ENCODE results near the gene STEAP3.

STEAP3 gene

DNA sequence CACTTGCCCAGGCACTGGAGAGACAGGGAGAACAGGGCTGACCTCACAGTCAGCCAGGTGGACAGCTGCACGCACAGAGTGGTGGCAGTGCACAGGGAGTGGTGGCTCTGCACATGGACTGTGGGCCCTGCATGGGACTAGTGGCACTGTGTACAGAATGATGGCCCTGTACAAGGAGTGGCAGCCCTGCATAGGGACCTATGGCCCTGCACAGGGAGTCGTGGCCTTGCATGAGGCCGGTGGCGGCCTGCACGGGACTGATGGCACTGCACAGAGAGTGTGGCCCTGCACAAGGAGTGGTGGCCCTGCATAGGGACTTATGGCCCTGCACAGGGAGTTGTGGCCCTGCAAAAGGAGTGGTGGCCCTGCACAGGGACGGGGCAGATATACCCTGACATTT, 19.1 kb upstream of the STEAP3 start:
- Histone ChIP-seq H3K9ac (ENCODE audit: insufficient read length) (no peak overlapping the region), H3K36me3 (ENCODE audit: insufficient read depth, low read length) (no peaks in the 10 kb centered on the region), H3K4me3 (no peak overlapping the region), H3K9me3 (ENCODE audit: low read depth, low read length) (no peaks in the 10 kb centered on the region), H3K27ac (no peak overlapping the region)
- DNase-seq (ENCODE audit: low read depth, low spot score) = no peak
- TF ChIP-seq FOXP2 (optimal IDR thresholded peaks at IDR 0.05; ENCODE audit: control extremely low read depth, extremely low read length, insufficient read depth) (no peak), EZH2 (IDR thresholded peaks at IDR 0.05) (no peak), POLR2AphosphoS5 (IDR thresholded peaks at IDR 0.05; ENCODE audit: borderline replicate concordance, low read depth, low read length) (no peak)

DNA sequence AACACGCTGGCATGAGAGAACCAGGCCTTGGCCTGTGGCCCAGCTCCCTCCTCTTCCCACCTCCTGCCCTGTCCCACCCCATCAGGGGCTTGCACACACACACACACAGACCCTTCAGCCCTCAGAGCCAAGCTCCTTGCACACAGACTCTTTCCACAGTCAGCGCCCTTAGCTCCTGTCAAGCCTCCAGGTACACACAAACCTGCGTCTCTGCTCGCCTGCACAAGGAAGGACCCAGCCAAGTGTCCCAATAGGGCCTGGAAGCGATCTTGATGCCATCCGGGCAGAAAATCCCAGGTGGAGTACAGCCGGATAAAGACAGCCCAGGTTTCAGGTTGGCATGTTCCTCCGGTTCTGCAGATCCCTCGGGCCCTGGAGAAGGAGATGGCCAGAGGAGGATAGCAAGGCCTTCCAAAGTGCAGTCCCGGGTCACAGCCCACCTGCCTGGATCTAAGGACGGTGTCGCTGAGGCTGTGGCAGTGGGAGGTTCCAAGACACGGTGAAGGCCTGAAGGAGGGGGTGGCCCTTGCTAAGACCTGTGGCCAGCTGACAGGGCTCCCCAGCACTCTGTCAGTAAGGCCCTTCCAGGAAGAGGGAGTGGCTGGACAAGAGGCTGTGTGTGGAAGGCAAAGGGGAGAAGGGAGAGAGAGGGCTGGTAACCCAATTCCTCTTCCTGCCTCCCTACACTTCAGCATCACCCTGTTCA, 18.5 kb upstream of the STEAP3 start:
- TF ChIP-seq FOXP2 (optimal IDR thresholded peaks at IDR 0.05; ENCODE audit: control extremely low read depth, extremely low read length, insufficient read depth) = no peak
- no peak for TF ChIP-seq EZH2 (IDR thresholded peaks at IDR 0.05)
- TF ChIP-seq POLR2AphosphoS5 (IDR thresholded peaks at IDR 0.05; ENCODE audit: borderline replicate concordance, low read depth, low read length) = no peak
- H3K9ac ChIP-seq (ENCODE audit: insufficient read length) = no peak overlapping the region
- H3K36me3 ChIP-seq (ENCODE audit: insufficient read depth, low read length) = no peaks in the 10 kb centered on the region
- no peak for DNase-seq (ENCODE audit: low read depth, low spot score)
- no peaks in the 10 kb centered on the region for H3K9me3 ChIP-seq (ENCODE audit: low read depth, low read length)
- H3K4me3 ChIP-seq = no peak overlapping the region
- no peak overlapping the region for H3K27ac ChIP-seq

DNA sequence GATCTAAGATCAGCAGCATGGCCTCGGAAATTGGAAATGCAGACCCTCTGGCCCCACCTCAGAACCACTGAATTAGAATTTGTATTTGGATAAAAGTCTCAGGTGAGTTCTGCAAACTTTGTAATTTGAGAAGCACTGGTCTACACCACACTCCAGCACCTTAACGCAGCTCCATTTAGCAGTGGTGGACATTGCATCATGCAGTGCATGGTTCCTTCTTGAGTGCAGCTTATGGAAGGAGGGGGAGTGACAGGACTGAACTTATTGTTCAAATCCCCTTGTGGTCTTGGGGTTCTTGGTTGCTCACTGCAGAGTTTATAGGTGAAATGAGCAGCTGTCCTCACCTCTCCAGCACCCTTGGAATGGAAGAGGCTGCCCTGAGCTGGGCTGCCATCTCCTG, 17.4 kb upstream of the STEAP3 start:
- no peak overlapping the region for H3K27ac ChIP-seq
- H3K9me3 ChIP-seq (ENCODE audit: low read depth, low read length) = no peaks in the 10 kb centered on the region
- no peak overlapping the region for H3K9ac ChIP-seq (ENCODE audit: insufficient read length)
- H3K4me3 ChIP-seq = no peak overlapping the region
- TF ChIP-seq EZH2 (IDR thresholded peaks at IDR 0.05) (no peak), FOXP2 (optimal IDR thresholded peaks at IDR 0.05; ENCODE audit: control extremely low read depth, extremely low read length, insufficient read depth) (no peak), POLR2AphosphoS5 (IDR thresholded peaks at IDR 0.05; ENCODE audit: borderline replicate concordance, low read depth, low read length) (no peak)
- no peak for DNase-seq (ENCODE audit: low read depth, low spot score)
- no peaks in the 10 kb centered on the region for H3K36me3 ChIP-seq (ENCODE audit: insufficient read depth, low read length)

DNA sequence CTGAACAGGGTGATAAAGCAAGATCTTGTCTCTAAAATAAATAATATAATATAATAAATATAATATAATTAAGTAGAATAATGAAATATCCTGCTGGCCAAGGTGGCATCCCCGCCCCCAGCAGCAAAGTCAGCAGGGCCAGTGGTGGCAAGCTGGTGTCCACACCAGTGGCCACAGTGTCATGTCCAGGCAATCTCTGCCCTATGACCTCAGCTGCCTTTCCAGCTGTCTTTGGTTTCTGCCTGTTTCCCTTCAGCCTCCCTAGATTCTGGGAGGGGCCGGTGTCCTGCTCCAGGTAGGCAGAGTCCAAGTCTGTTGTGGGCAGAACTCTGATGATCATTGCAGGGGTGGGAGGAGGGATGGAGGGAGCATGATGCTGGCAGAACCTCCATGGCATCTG, 16.2 kb upstream of the STEAP3 start:
- no peak overlapping the region for H3K4me3 ChIP-seq
- no peaks in the 10 kb centered on the region for H3K36me3 ChIP-seq (ENCODE audit: insufficient read depth, low read length)
- no peaks in the 10 kb centered on the region for H3K9me3 ChIP-seq (ENCODE audit: low read depth, low read length)
- no peak for TF ChIP-seq FOXP2 (optimal IDR thresholded peaks at IDR 0.05; ENCODE audit: control extremely low read depth, extremely low read length, insufficient read depth)
- no peak for TF ChIP-seq EZH2 (IDR thresholded peaks at IDR 0.05)
- TF ChIP-seq POLR2AphosphoS5 (IDR thresholded peaks at IDR 0.05; ENCODE audit: borderline replicate concordance, low read depth, low read length) = no peak
- DNase-seq (ENCODE audit: low read depth, low spot score) = no peak
- no peak overlapping the region for H3K9ac ChIP-seq (ENCODE audit: insufficient read length)
- H3K27ac ChIP-seq = no peak overlapping the region

DNA sequence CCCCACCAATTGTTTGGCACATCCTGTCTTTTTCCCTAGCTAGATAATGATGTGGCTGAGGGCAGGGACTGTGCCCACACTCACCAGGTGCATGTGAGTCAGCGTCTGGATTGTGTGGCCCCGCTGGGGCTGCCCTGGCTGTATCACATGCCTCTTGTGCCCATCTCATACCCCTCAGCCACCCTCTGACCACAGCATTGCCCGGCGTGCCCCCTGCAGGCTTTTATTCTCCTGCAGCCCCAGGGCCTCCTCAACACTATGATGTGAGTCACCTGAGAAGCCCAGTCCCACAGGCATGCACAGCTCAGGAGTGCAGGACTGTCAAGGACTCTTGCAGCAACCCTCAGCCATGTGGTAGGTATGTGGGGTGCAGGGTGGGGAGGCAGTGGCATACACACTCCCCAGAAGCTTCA, 14.8 kb upstream of the STEAP3 start:
- no peak for DNase-seq (ENCODE audit: low read depth, low spot score)
- Histone ChIP-seq H3K27ac (no peak overlapping the region), H3K9ac (ENCODE audit: insufficient read length) (no peak overlapping the region), H3K4me3 (no peak overlapping the region), H3K36me3 (ENCODE audit: insufficient read depth, low read length) (no peaks in the 10 kb centered on the region), H3K9me3 (ENCODE audit: low read depth, low read length) (no peaks in the 10 kb centered on the region)
- TF ChIP-seq FOXP2 (optimal IDR thresholded peaks at IDR 0.05; ENCODE audit: control extremely low read depth, extremely low read length, insufficient read depth) (no peak), EZH2 (IDR thresholded peaks at IDR 0.05) (no peak), POLR2AphosphoS5 (IDR thresholded peaks at IDR 0.05; ENCODE audit: borderline replicate concordance, low read depth, low read length) (no peak)

DNA sequence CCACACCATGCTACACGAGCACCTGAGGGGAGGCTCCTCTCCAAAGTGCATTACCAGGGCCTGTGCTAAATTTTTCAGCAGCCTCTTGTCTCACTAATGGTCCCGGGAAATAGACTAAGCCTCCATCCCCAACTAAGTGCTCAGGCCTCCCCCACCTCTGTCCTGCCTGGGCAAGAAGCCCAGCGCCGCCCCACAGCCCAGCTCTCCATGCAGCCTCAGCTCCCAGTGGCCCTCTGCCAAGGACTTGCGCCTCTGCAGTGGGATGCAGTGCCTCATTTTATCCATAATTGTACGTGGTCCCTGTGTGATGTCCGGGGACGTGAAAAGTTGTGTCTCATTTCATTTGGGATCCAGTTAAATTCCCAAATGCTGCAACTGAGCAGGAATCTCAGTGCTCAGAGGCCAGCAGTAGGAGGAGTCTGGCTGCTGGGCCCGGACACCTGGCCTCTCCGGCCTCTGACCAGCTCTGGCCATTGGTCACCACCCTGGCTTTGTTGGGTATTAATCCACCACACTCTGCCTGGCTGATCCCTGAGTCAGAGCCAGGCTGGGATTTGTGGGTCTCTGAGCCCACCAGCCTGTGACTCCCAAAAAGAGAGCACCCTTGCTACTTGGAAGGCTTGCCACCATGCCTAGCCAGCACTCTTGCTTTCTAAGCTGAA, 11.4 kb upstream of the STEAP3 start:
- Histone ChIP-seq H3K36me3 (ENCODE audit: insufficient read depth, low read length) (no peaks in the 10 kb centered on the region), H3K27ac (no peak overlapping the region), H3K9me3 (ENCODE audit: low read depth, low read length) (no peaks in the 10 kb centered on the region), H3K4me3 (no peak overlapping the region), H3K9ac (ENCODE audit: insufficient read length) (no peak overlapping the region)
- TF ChIP-seq FOXP2 (optimal IDR thresholded peaks at IDR 0.05; ENCODE audit: control extremely low read depth, extremely low read length, insufficient read depth) (no peak), POLR2AphosphoS5 (IDR thresholded peaks at IDR 0.05; ENCODE audit: borderline replicate concordance, low read depth, low read length) (no peak), EZH2 (IDR thresholded peaks at IDR 0.05) (no peak)
- no peak for DNase-seq (ENCODE audit: low read depth, low spot score)

- Histone ChIP-seq H3K4me3 (no peak overlapping the region), H3K9ac (ENCODE audit: insufficient read length) (no peak overlapping the region), H3K27ac (no peak overlapping the region), H3K36me3 (ENCODE audit: insufficient read depth, low read length) (no peaks in the 10 kb centered on the region), H3K9me3 (ENCODE audit: low read depth, low read length) (no peaks in the 10 kb centered on the region)
- DNase-seq (ENCODE audit: low read depth, low spot score) = no peak
- TF ChIP-seq POLR2AphosphoS5 (IDR thresholded peaks at IDR 0.05; ENCODE audit: borderline replicate concordance, low read depth, low read length) (no peak), FOXP2 (optimal IDR thresholded peaks at IDR 0.05; ENCODE audit: control extremely low read depth, extremely low read length, insufficient read depth) (no peak), EZH2 (IDR thresholded peaks at IDR 0.05) (no peak)
These were observed 9.1 kb upstream of the STEAP3 start for GRCh38 chr2:119214453-119215037.

GRCh38 chr2:119216994-119217393, 6.6 kb upstream of the STEAP3 start:
- Histone ChIP-seq H3K27ac (no peak overlapping the region), H3K9ac (ENCODE audit: insufficient read length) (no peak overlapping the region), H3K9me3 (ENCODE audit: low read depth, low read length) (no peaks in the 10 kb centered on the region), H3K4me3 (no peak overlapping the region), H3K36me3 (ENCODE audit: insufficient read depth, low read length) (no peaks in the 10 kb centered on the region)
- no peak for DNase-seq (ENCODE audit: low read depth, low spot score)
- TF ChIP-seq EZH2 (IDR thresholded peaks at IDR 0.05) (no peak), FOXP2 (optimal IDR thresholded peaks at IDR 0.05; ENCODE audit: control extremely low read depth, extremely low read length, insufficient read depth) (no peak)
